Left forelimb (tissue), 1 donor: ENCODE results near the gene INPP5J.
"Not testable (repeated sequence)": the region's sequence is repeated elsewhere in the genome, so short reads cannot be mapped to it uniquely, and the experiment has no call there.

Experiments used
- DNase-seq: peaks from one replicate; pipeline ENCODE4 v3.0.0-alpha.2; 2018; ENCODE audit warnings: low spot score

INPP5J gene

DNA sequence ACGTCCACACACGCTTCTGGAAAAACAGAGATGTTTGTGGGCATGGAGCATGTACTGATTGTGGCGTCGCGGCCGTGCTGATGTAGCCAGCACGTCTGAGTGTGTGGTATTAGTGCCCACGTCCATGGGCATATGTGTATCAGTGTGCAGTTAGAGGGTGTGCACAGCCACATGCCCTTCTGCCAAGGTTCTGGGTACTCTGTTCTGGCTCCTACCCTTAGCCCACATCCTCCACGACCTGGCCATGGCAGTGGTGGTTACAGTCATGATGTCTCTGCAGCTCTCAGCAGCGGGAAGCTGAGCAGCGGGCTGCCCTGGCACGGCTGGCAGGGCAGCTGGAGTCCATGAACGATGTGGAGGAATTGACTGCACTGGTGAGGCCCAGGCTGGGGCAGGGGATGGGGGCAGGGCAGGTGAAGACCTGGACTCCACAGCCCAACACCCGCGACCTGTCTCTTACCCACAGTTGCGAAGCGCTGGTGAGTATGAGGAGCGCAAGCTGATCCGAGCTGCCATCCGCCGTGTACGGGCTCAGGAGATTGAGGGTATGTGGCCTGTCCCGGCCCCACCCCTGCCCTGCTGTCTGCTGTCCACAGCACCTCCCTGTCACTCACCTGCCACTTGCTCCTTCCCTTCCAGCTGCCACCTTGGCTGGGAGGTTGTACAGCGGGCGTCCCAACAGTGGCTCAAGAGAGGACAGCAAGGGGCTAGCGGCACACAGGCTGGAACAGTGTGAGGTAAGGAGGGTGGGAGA, 34.4 kb upstream of the INPP5J start:
- DNase-seq = peak; percentile 60

GRCh38 chr22:31089160-31090100, 33.3 kb upstream of the INPP5J start:
- DNase-seq = no peak

- DNase-seq = no peak
Measured at GRCh38 chr22:31090217-31091085, 32.3 kb upstream of the INPP5J start.

DNA sequence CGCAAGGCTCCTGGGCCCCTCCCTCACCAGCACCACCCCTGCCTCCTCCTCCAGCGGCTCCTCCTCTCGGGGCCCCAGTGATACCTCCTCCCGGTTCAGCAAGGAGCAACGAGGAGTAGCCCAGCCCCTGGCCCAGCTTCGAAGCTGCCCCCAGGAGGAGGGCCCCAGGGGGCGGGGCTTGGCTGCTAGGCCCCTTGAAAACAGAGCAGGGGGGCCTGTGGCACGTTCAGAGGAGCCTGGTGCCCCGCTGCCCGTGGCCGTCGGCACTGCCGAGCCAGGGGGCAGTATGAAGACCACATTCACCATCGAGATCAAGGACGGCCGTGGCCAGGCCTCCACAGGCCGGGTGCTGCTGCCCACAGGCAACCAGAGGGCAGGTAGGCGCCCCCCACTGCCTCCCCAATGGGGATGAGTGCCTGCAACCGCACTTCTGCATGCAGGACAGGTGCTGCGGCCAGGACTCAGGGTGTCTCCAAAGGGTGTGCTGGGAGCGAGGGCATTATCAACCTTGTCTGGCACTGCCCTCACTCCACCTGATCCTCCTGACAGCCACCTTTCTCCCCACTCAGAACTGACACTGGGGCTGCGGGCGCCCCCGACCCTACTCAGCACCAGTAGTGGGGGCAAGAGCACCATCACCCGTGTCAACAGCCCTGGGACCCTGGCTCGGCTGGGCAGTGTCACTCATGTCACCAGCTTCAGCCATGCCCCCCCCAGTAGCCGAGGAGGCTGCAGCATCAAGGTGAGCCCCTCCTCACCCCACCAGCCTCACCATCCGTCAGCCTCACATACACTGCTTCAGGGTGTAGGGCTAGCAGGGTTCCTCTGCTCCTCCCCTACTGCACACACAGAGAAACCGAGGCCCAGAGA, 31.4 kb upstream of the INPP5J start:
- DNase-seq = no peak

DNA sequence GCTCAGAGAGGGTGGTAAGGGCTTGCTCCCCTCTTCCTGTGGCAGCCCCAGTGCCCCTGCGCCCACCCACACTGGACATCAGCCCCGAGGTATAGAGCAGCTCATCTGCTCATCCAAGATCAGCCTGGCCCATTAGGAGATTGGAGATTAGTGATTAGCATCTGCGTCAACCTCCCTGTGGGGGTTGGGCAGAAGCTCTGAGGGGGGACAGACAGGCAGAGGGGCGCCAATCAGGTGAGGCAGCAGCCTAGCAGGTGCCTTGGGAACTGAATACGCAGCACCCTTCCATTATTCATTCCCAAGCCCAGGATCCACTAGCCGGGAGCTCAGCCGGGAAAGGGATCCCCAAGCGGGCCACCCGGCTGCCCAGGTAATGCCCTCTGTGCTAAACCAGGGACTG, 30.6 kb upstream of the INPP5J start:
- DNase-seq = no peak

GRCh38 chr22:31093086-31093850, 29.5 kb upstream of the INPP5J start:
- no peak for DNase-seq

DNA sequence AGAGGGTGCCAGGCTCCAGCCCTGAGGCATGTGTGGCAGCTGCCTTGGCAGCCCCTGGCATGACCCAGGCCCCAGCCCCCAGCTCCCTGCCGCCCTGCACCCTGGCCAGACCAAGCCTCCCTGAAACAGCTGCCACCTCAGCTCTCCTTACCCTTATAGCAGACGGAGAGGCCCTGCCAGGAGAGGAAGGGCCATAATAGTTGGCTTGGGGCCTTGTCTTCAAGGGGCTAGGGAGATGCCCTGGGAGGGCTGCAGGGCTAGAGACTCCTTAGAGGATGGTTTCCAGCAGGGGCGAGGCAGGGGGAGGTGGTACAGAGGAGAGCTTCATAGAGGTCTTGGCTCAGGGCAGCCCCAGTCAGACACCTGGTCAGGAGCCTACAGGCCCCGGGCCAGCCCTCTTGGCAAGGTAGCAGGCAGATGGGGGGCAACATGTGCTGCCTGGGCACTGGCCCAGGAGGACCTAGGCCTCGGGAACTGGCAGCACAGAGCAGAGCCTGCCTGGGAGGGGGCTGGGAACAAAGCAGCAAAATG, 28.7 kb upstream of the INPP5J start:
- no peak for DNase-seq

GRCh38 chr22:31094741-31095140, 28.0 kb upstream of the INPP5J start:
- DNase-seq = no peak

- DNase-seq = no peak
Measured at GRCh38 chr22:31095637-31096249, 27.0 kb upstream of the INPP5J start.

GRCh38 chr22:31096657-31097279, 26.0 kb upstream of the INPP5J start:
- no peak for DNase-seq

GRCh38 chr22:31097539-31097938, 25.2 kb upstream of the INPP5J start:
- not testable (repeated sequence) for DNase-seq

- no peak for DNase-seq
Measured at GRCh38 chr22:31097941-31098631, 24.7 kb upstream of the INPP5J start.

DNA sequence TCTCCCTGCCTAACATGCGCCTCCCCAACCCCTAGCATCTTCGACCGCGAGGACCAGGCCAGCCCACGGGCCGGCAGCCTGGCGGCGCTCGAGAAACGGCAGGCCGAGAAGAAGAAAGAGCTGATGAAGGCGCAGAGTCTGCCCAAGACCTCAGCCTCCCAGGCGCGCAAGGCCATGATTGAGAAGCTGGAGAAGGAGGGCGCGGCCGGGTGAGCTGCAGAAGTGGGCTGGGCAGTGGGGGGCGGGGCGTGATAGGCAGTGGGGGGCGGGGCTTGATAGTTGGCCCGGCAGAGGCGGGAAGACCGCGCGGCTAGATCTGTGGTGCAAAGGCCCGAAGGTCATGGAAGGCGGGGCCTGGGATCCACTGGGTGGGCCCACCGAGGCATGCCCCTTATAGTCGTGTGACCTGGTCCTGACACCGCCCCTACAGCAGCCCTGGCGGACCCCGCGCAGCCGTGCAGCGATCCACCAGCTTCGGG, 24.1 kb upstream of the INPP5J start:
- no peak for DNase-seq

DNA sequence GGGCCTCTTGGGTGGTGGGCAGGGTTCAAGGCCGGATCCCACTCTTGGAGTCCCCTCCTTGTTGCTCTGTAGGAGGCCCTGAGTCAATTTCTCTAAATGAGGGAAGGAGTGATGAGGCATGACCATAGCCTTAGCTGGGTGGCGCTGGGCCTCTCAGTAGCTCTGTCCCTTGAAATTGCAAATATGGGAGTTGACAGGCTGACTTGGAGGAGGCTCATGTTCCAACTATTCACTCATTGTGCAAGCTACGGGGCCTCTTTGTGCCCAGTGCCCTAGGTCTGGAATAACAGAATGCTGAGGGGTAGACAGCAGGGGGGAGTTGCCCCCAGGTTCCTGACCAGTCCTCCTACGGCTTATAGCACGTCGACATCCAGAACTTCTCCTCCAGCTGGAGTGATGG, 23.4 kb upstream of the INPP5J start:
- DNase-seq = no peak

DNA sequence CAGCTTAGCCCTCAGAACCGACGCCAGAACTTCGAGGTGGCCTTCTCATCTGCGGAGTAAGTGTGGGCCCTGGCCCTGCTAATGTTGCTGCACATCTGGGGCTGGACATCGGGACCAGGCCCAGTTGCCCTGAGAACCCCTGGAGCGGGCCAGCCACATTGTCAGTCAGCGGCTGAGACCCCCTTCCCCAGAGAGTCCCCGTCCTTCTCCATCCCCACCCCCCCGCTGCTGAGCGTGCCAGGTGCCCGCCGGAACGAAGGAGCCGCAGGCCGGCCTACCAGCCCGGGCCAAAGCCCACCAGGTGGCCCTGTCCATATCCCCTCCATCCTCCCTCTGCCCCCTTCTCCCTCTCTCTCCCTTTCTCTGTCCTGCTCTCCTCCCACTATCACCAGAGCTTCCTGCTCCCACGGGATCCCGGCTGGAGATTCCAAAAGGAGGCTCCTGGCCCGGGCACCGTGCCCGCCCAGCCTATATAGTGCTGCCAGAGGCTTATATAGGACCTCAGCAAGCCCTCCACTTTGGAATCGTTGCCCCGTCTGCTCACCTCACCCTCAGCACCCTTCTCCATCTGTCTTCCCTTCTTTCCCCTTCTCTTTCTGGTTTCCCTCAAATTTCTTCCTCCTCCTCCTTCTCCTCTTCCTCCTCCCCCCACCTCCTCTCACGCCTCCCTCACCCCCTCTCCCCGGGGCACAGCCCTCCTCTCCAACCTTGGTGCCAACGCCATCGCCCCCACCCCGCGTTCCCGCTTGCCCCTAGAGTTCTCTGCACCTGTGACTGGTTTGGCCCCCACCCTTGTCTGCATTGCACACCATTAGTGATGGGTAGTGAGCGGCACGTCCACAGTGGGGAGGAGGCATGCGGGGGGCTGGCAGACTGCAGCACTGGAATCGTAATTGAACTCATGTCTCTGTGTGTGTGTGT, 22.7 kb upstream of the INPP5J start:
- no peak for DNase-seq

DNA sequence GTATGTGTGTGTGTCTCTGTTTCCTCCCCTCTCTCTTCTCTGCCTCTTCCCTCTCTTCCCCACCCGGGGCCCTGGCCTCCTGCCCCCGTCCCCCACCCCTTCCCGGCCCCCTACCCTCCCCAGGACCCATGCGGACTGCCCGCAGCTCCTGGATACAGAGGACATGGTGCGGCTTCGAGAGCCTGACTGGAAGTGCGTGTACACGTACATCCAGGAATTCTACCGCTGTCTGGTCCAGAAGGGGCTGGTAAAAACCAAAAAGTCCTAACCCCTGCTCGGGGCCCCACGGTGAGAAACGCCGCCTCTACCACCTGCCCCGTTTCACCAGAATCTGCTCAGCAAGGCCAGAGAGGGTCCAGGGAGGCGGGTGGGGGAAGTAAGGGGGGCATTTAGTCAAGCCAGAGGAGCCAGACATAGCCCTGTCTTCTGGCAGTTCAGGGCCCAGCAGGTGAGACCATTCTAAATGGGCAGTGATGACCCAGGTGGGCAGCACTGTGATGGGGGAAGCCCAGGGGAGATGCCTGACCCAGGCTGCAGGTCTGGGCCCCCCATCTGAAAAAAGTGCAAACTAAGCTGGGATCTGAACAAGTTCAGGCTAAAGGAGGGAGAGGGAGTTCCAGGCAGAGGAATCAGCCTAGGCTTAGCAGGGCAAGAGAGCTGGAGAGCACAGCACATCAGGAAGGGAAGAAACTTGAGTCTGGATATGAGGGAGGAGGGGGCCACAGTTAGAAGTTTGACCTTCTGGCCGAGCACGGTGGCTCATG, 21.8 kb upstream of the INPP5J start:
- DNase-seq = no peak
